ENCODE results near the gene LIPT2.
"Not testable (repeated sequence)": the region's sequence is repeated elsewhere in the genome, so short reads cannot be mapped to it uniquely, and the experiment has no call there.

Gene LIPT2

GRCh38 chr11:74492974-74493790, at the start of gene LIPT2:
TSS of gene LIPT2 (minus strand) at chr11:74493724. CDS start at chr11:74493703, 21 bp downstream.
- peak; percentile 97 for DNase-seq
- Mint-ChIP-seq H3K9me3 (no peaks in the 10 kb centered on the region), H3K4me3 (peak within 1 kb of the TSS; percentile 78), H3K4me1 (ENCODE audit: low read depth) (peaks cover 20% of the 10 kb centered on the region), H3K36me3 (ENCODE audit: low read depth) (peaks cover 6% of the 10 kb centered on the region), H3K27ac (peak within 1 kb of the TSS; percentile 93), H3K27me3 (no peaks in the 10 kb centered on the region)

- Mint-ChIP-seq H3K4me3 (no peak overlapping the region), H3K27me3 (peaks cover 4% of the 10 kb centered on the region), H3K9me3 (peaks cover 19% of the 10 kb centered on the region), H3K36me3 (ENCODE audit: low read depth) (no peaks in the 10 kb centered on the region), H3K27ac (no peak overlapping the region), H3K4me1 (ENCODE audit: low read depth) (no peaks in the 10 kb centered on the region)
- no peak for DNase-seq
These were observed 47.9 kb upstream of the LIPT2 start for GRCh38 chr11:74541466-74541865.

- Mint-ChIP-seq H3K27me3 (peaks cover 4% of the 10 kb centered on the region), H3K9me3 (peaks cover 19% of the 10 kb centered on the region), H3K27ac (no peak overlapping the region), H3K4me3 (no peak overlapping the region), H3K4me1 (ENCODE audit: low read depth) (no peaks in the 10 kb centered on the region), H3K36me3 (ENCODE audit: low read depth) (no peaks in the 10 kb centered on the region)
- DNase-seq, result no peak
These were observed 46.7 kb upstream of the LIPT2 start for GRCh38 chr11:74540270-74540669.

- peaks cover 4% of the 10 kb centered on the region for H3K27me3 Mint-ChIP-seq
- H3K4me1 Mint-ChIP-seq (ENCODE audit: low read depth), result no peaks in the 10 kb centered on the region
These were observed 45.2 kb upstream of the LIPT2 start for GRCh38 chr11:74538680-74539079.

GRCh38 chr11:74535371-74536160, 42.0 kb upstream of the LIPT2 start:
- peaks cover 7% of the 10 kb centered on the region for H3K27me3 Mint-ChIP-seq
- H3K9me3 Mint-ChIP-seq, result peaks cover 7% of the 10 kb centered on the region
- no peak for DNase-seq
- H3K36me3 Mint-ChIP-seq (ENCODE audit: low read depth), result no peaks in the 10 kb centered on the region
- H3K27ac Mint-ChIP-seq, result no peak overlapping the region
- H3K4me1 Mint-ChIP-seq (ENCODE audit: low read depth), result no peaks in the 10 kb centered on the region
- H3K4me3 Mint-ChIP-seq, result no peak overlapping the region

More at GRCh38 chr11:74538680-74539079, 45.2 kb upstream of the LIPT2 start:
- Mint-ChIP-seq H3K36me3 (ENCODE audit: low read depth) (no peaks in the 10 kb centered on the region), H3K4me3 (no peak overlapping the region), H3K9me3 (peaks cover 10% of the 10 kb centered on the region), H3K27ac (no peak overlapping the region)
- no peak for DNase-seq

GRCh38 chr11:74534946-74535275, 41.4 kb upstream of the LIPT2 start:
- not testable (repeated sequence) for H3K27ac Mint-ChIP-seq; H3K4me3 Mint-ChIP-seq; DNase-seq; H3K36me3 Mint-ChIP-seq (ENCODE audit: low read depth); H3K4me1 Mint-ChIP-seq (ENCODE audit: low read depth); H3K9me3 Mint-ChIP-seq
- peaks cover 11% of the 10 kb centered on the region for H3K27me3 Mint-ChIP-seq

GRCh38 chr11:74534216-74534945, 40.9 kb upstream of the LIPT2 start:
- Mint-ChIP-seq H3K36me3 (ENCODE audit: low read depth) (no peaks in the 10 kb centered on the region), H3K27ac (no peak overlapping the region), H3K27me3 (peaks cover 12% of the 10 kb centered on the region), H3K4me1 (ENCODE audit: low read depth) (no peaks in the 10 kb centered on the region), H3K4me3 (no peak overlapping the region), H3K9me3 (peaks cover 7% of the 10 kb centered on the region)
- no peak for DNase-seq

GRCh38 chr11:74533421-74533820, 39.9 kb upstream of the LIPT2 start:
- Mint-ChIP-seq H3K27ac (no peak overlapping the region), H3K27me3 (peaks cover 12% of the 10 kb centered on the region)
- DNase-seq, result no peak

GRCh38 chr11:74532501-74533246, 39.1 kb upstream of the LIPT2 start:
- H3K36me3 Mint-ChIP-seq (ENCODE audit: low read depth), result no peaks in the 10 kb centered on the region
- no peak for DNase-seq
- peaks cover 12% of the 10 kb centered on the region for H3K27me3 Mint-ChIP-seq
- no peak overlapping the region for H3K4me3 Mint-ChIP-seq
- H3K4me1 Mint-ChIP-seq (ENCODE audit: low read depth), result no peaks in the 10 kb centered on the region
- H3K9me3 Mint-ChIP-seq, result peaks cover 2% of the 10 kb centered on the region
- H3K27ac Mint-ChIP-seq, result no peak overlapping the region

More at GRCh38 chr11:74533421-74533820, 39.9 kb upstream of the LIPT2 start:
- H3K4me1 Mint-ChIP-seq (ENCODE audit: low read depth), result no peaks in the 10 kb centered on the region
- H3K36me3 Mint-ChIP-seq (ENCODE audit: low read depth), result no peaks in the 10 kb centered on the region
- H3K9me3 Mint-ChIP-seq, result peaks cover 6% of the 10 kb centered on the region
- H3K4me3 Mint-ChIP-seq, result no peak overlapping the region

- Mint-ChIP-seq H3K4me3 (no peak overlapping the region), H3K9me3 (no peaks in the 10 kb centered on the region), H3K27ac (no peak overlapping the region), H3K4me1 (ENCODE audit: low read depth) (no peaks in the 10 kb centered on the region), H3K36me3 (ENCODE audit: low read depth) (no peaks in the 10 kb centered on the region), H3K27me3 (peaks cover 19% of the 10 kb centered on the region)
- no peak for DNase-seq
These were observed 31.5 kb upstream of the LIPT2 start for GRCh38 chr11:74524978-74525377.

GRCh38 chr11:74524501-74524900, 31.0 kb upstream of the LIPT2 start:
- H3K4me3 Mint-ChIP-seq, result no peak overlapping the region
- no peak for DNase-seq
- no peaks in the 10 kb centered on the region for H3K4me1 Mint-ChIP-seq (ENCODE audit: low read depth)
- H3K27ac Mint-ChIP-seq, result no peak overlapping the region
- peaks cover 19% of the 10 kb centered on the region for H3K27me3 Mint-ChIP-seq
- H3K9me3 Mint-ChIP-seq, result no peaks in the 10 kb centered on the region
- no peaks in the 10 kb centered on the region for H3K36me3 Mint-ChIP-seq (ENCODE audit: low read depth)

- DNase-seq, result no peak
- Mint-ChIP-seq H3K4me1 (ENCODE audit: low read depth) (no peaks in the 10 kb centered on the region), H3K9me3 (no peaks in the 10 kb centered on the region), H3K27ac (no peak overlapping the region), H3K4me3 (no peak overlapping the region), H3K27me3 (peaks cover 19% of the 10 kb centered on the region), H3K36me3 (ENCODE audit: low read depth) (no peaks in the 10 kb centered on the region)
These were observed 29.3 kb upstream of the LIPT2 start for GRCh38 chr11:74522776-74523175.

- no peaks in the 10 kb centered on the region for H3K4me1 Mint-ChIP-seq (ENCODE audit: low read depth)
- peaks cover 5% of the 10 kb centered on the region for H3K9me3 Mint-ChIP-seq
- no peak overlapping the region for H3K4me3 Mint-ChIP-seq
- no peak overlapping the region for H3K27ac Mint-ChIP-seq
- no peak for DNase-seq
- H3K27me3 Mint-ChIP-seq, result peaks cover 16% of the 10 kb centered on the region
- H3K36me3 Mint-ChIP-seq (ENCODE audit: low read depth), result no peaks in the 10 kb centered on the region
These were observed 28.2 kb upstream of the LIPT2 start for GRCh38 chr11:74521666-74522252.

Measured in activated T-cell treated with anti-CD3 and anti-CD28 coated beads, Interleukin-2, amount 50 U/mL, for 24 hours (primary cell).